Left lung (tissue), 10 donors: Measurements from ENCODE around the gene SIL1. TPM values are rescaled to one million over a fixed set of nuclear protein-coding genes. Genes with fewer than 3 reads are reported as not detected.

Source experiments
- ATAC-seq: fragments of 200-7000 bp; cut with Tn5 transposase; one replicate; pipeline ENCODE4 v1.9.1; 2020; ENCODE audit warnings: moderate library complexity
- DNase-seq, 4 donors: peaks; one replicate each; pipeline ENCODE4 v3.0.0-alpha.2; 2013 to 2020
- H3K27ac ChIP-seq, 2 donors: fragments of 200-600 bp; sonication (generic) in 1 of 2; one replicate each; pipeline versions ENCODE4 v1.5.0 to v1.8.0; 2020 to 2021
- H3K27me3 ChIP-seq, 2 donors: fragments of 200-600 bp; sonication (generic) in 1 of 2; one replicate each; pipeline versions ENCODE4 v1.5.0 to v1.8.0; 2020 to 2021
- H3K36me3 ChIP-seq, 2 donors: fragments of 200-600 bp; sonication (generic) in 1 of 2; one replicate each; pipeline versions ENCODE4 v1.5.0 to v1.8.0; 2020 to 2021
- H3K4me1 ChIP-seq, 2 donors: fragments of 200-600 bp; one replicate each; pipeline ENCODE4 v1.8.0; 2021
- H3K4me3 ChIP-seq, 2 donors: fragments of 200-600 bp; sonication (generic) in 1 of 2; one replicate each; pipeline versions ENCODE4 v1.5.0 to v1.8.0; 2020 to 2021; ENCODE audit warnings: mild to moderate bottlenecking in 1 of 2
- H3K9me3 ChIP-seq, 2 donors: fragments of 200-600 bp; sonication (generic) in 1 of 2; one replicate each; pipeline versions ENCODE4 v1.5.0 to v1.8.0; 2020 to 2021
- CTCF ChIP-seq, 2 donors: fragments of 200-600 bp; sonication (generic) in 1 of 2; IDR thresholded peaks; one replicate each; pipeline versions ENCODE4 v1.5.0 to v1.8.0; 2021; ENCODE audit warnings: antibody characterized with exemption in 2 of 2
- intact Hi-C, 2 donors: fragments of 100-400 bp; cut with DNase I; formaldehyde crosslinking; loops; one replicate each; pipeline versions ENCODE4 v1.11.2 to v1.14.2; 2022
- polyA plus RNA-seq, 6 donors: library from polyadenylated mRNA; unstranded; fragments of 120-200 nt; gene quantifications; one replicate each; pipeline ENCODE4 v1.2.1, GENCODE V29; 2013; ENCODE audit not compliant: insufficient read length in 6 of 6
- total RNA-seq, 2 donors: library from RNA; stranded (reverse); fragmentation: NEBNext Ultra II Directional; extraction: Animal tissue kit (Norgen Biotek cat#: 25700); gene quantifications; one replicate each; pipeline ENCODE4 v1.2.1, GENCODE V29; 2021
- donor health status: DM: no; HTN: yes; CAD: no.
- donor health status: DM: no; HTN: no; CAD: no.

The SIL1 gene
- total and polyA plus RNA-seq, 8 donors: 28.8 to 71.7 (median 37.3) TPM

- Histone ChIP-seq H3K4me3 (no peak overlapping the region), H3K9me3 (no peaks in the 10 kb centered on the region), H3K27me3 (no peaks in the 10 kb centered on the region), H3K36me3 (no peaks in the 10 kb centered on the region), H3K27ac (no peak overlapping the region), H3K4me1 (no peaks in the 10 kb centered on the region)
- ATAC-seq (peak; percentile 85), DNase-seq (peak in 2 of 4 donors; percentile 53 to 59)
- intact Hi-C loops: no loop called here
- TF ChIP-seq CTCF (IDR thresholded peaks at IDR 0.05): no peak
Observed at GRCh38 chr5:139104577-139105276, 93.4 kb downstream of the SIL1 start.

- DNase-seq (no peak), ATAC-seq (no peak)
- Histone ChIP-seq H3K27me3 (no peaks in the 10 kb centered on the region), H3K4me3 (no peak overlapping the region), H3K9me3 (no peaks in the 10 kb centered on the region), H3K36me3 (no peaks in the 10 kb centered on the region), H3K27ac (no peak overlapping the region), H3K4me1 (no peaks in the 10 kb centered on the region)
- TF ChIP-seq CTCF (IDR thresholded peaks at IDR 0.05): no peak
- intact Hi-C loops: no loop called here
Observed at GRCh38 chr5:139103762-139104161, 94.4 kb downstream of the SIL1 start.

DNA sequence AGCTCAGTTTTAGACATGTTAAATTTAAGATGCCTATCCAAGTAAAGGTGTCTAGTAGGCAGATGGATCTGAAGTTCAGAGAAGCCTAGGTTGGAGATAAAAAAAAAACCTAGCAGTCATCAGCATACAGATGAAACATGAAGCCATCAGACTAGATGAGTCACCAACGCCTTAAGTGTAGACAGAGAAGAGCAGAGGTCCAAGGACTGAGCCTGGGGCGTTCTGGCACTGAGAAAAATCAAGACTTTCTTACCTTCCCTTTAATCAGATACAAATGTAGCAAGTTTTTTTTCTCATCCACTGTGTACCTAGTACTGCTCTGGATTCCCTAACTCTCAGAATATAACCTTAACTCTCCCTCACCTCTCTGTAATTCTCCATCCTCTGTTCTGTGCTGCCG lies 97.3 kb downstream of the SIL1 start:
- TF ChIP-seq CTCF (IDR thresholded peaks at IDR 0.05): no peak
- intact Hi-C loops: no loop called here
- ATAC-seq: no peak

DNA sequence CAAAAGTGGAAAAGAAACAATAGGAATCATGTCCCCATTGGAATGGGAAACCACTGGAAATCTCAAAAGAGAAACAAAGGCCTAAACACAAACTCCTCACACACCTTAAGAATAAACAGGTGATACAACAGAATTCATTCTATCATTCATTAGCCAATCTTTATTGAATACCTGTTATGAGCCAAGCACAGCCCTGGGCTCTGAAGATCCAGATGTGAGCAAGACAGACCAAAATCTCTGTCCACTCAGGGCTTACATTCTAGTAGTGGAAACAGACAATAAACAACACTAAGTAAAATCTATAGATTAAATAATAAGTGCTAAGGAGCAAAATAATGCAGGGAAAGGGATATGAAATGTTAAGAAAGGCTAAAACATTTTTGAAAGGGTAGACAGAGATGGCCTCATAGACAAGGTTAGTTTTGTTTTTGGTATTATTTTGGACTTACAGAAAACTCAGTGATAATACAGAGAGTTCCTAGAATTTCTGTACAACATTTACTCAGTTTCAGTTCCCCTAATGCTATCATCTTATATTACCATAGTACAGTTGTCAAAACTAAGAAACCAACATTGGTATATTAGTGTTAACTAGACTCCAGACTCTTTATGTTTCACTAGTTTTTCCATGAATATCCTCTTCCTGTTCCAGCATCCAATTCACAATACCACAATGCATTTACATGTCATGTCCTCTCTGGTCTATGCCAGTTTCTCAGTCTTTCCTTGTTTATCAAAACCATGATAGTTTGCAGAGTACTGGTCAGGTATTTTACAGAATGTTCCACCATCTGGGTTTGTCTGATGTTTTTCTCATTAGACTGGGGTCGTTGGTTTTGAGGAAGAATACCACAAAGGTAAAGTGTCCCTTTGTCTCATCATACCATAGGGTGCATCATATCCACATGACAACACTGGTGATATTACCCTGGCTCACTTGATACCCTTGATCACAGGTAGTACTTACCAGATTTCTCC lies 103.7 kb downstream of the SIL1 start:
- DNase-seq (no peak), ATAC-seq (no peak)
- no peaks in the 10 kb centered on the region for H3K27me3 ChIP-seq
- no peak for TF ChIP-seq CTCF (IDR thresholded peaks at IDR 0.05)
- intact Hi-C loops: no loop called here
- H3K4me1 ChIP-seq: no peaks in the 10 kb centered on the region
- peaks cover 0 to 3% of the 10 kb centered on the region in 2 donors for H3K36me3 ChIP-seq
- no peak overlapping the region for H3K27ac ChIP-seq
- H3K4me3 ChIP-seq: no peak overlapping the region
- H3K9me3 ChIP-seq: no peaks in the 10 kb centered on the region

More for the DNA sequence above, 97.3 kb downstream of the SIL1 start:
- no peaks in the 10 kb centered on the region for H3K27me3 ChIP-seq
- no peak overlapping the region for H3K4me3 ChIP-seq
- H3K27ac ChIP-seq: no peak overlapping the region
- no peaks in the 10 kb centered on the region for H3K4me1 ChIP-seq
- no peak for DNase-seq
- no peaks in the 10 kb centered on the region for H3K9me3 ChIP-seq
- H3K36me3 ChIP-seq: no peaks in the 10 kb centered on the region

DNA sequence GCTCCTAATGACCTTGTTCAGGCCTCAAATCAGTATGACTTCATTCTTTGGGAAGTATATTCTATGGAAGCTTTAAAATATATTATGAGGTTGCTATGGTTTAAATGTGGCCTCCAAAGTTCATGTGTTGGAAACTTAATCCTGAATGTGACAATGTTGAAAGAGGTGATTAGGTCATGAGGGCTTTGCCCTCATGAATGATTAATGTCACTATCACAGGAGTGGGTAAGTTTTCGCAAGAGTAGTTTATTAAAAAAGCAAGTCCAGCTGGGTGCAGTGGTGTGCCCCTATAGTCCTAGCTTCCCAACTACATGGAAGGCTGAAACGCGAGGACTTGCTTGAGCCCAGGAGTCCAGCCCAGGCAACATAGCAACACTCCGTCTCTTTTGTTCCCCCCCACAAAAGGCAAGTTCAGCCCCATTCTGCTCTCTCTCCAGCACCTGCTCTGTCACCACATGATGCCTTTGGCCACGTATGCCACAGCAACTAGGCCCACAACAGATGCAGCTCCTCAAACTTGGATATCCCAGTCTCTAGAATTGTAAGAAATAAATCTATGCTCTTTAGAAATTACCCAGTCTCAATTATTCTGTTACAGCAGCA lies 105.3 kb downstream of the SIL1 start:
- no peak for ATAC-seq
- Histone ChIP-seq H3K9me3 (no peaks in the 10 kb centered on the region), H3K4me1 (no peaks in the 10 kb centered on the region), H3K27ac (no peak overlapping the region), H3K36me3 (peaks cover 0 to 3% of the 10 kb centered on the region in 2 donors), H3K27me3 (no peaks in the 10 kb centered on the region), H3K4me3 (no peak overlapping the region)
- intact Hi-C loops: no loop called here
- no peak for TF ChIP-seq CTCF (IDR thresholded peaks at IDR 0.05)
- DNase-seq: no peak
